ENCODE results near the gene ZNF490. TPM values are rescaled to one million over a fixed set of nuclear protein-coding genes. Genes with fewer than 3 reads are reported as not detected.

The ZNF490 gene
- total RNA-seq, 2 experiments from 2014 or later, result 6.2 to 7.1 TPM

DNA sequence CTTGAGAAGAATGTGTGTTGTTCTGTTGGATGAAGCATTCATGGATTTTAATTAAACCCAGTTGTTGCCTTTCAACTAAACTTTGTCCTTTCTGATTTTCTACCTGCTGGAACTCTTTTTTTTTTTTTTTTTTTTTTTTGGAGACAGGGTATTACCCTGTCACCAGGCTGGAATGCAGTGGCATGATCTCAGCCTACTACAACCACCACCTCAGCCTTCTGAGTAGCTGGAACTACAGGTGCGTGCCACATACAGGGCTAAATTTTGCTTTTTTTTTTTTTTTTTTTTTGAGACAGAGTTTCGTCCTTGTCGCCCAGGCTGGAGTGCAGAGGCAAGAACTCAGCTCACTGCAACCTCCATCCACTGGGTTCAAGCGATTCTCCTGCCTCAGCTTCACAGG lies 7.0 kb upstream of the ZNF490 start:
- Mint-ChIP-seq H3K9me3 (no peaks in the 10 kb centered on the region), H3K27me3 (no peaks in the 10 kb centered on the region), H3K27ac (no peak overlapping the region), H3K4me1 (ENCODE audit: low read depth) (peaks cover 46% of the 10 kb centered on the region), H3K36me3 (ENCODE audit: low read depth) (peaks cover 43% of the 10 kb centered on the region), H3K4me3 (no peak overlapping the region)
- Histone ChIP-seq H3K4me3 (ENCODE audit: low read length) (no peak overlapping the region), H3K9me3 (ENCODE audit: control insufficient read depth in 1 of 2, insufficient read depth in 1 of 2, low read length in 2 of 2) (no peaks in the 10 kb centered on the region), H3K36me3 (ENCODE audit: insufficient read depth, low read length) (peaks cover 19% of the 10 kb centered on the region), H3K27me3 (ENCODE audit: control insufficient read depth in 1 of 2, insufficient read depth in 2 of 2, low read length in 2 of 2) (no peaks in the 10 kb centered on the region), H3K4me1 (ENCODE audit: insufficient read depth, low read length) (peaks cover 38% of the 10 kb centered on the region), H3K27ac (ENCODE audit: low read depth in 1 of 2, low read length in 2 of 2) (no peak overlapping the region)
- ATAC-seq (ENCODE audit: poor library complexity), result no peak
- ChIA-PET POLR2A (interaction anchor here (0.6 kb wide), 1 partner anchor 75 kb away, joined by 3 read pairs; no protein-coding TSS in a partner anchor), CTCF (interaction anchor here (1.2 to 1.5 kb wide), 3 partner anchors 14 to 105 kb away, joined by 4 to 7 read pairs (median 5); no protein-coding TSS in a partner anchor)
- intact Hi-C loops (cut with DNase I, micrococcal nuclease), result no loop called here
- no peak for DNase-seq
- TF ChIP-seq CTCF (IDR thresholded peaks at IDR 0.05), result no peak

DNA sequence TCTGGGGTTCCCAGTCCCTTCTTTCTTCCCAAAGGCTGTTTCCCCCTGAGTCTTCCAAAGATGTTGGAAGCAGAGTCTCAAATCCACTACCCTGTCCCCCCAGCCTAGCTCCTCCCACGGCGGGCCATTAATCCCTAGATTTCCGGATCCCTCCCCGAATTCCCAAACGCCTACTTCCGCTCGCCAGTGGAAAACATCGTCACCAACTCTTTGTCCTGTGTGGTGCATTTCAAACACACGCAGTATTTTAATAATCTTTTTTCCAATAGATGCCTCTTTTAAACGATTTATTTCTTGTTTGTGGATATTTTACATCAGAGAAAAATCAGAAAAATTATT lies 717 bp upstream of the ZNF490 start:
- H3K9me3 ChIP-seq (ENCODE audit: control insufficient read depth in 1 of 2, insufficient read depth in 1 of 2, low read length in 2 of 2), result no peaks in the 10 kb centered on the region
- CTCF ChIA-PET, result interaction anchor here (1.2 to 3.5 kb wide), 2 partner anchors 29 to 61 kb away, joined by 3 to 22 read pairs; no protein-coding TSS in a partner anchor
- Mint-ChIP-seq H3K36me3 (ENCODE audit: low read depth) (peaks cover 34% of the 10 kb centered on the region), H3K4me1 (ENCODE audit: low read depth) (peaks cover 46% of the 10 kb centered on the region), H3K27me3 (no peaks in the 10 kb centered on the region), H3K4me3 (peak overlapping the region; percentile 100), H3K9me3 (no peaks in the 10 kb centered on the region), H3K27ac (peak overlapping the region; percentile 100)
- intact Hi-C loops (cut with DNase I, micrococcal nuclease), result loop anchor here in 1 of 2 experiments (2.0 kb wide), 2 partner anchors 29 to 55 kb away; partner anchors contain the start of genes MAN2B1 and WDR83
- peak overlapping the region; percentile 99 for H3K4me3 ChIP-seq (ENCODE audit: low read length)
- ATAC-seq (ENCODE audit: poor library complexity) (no peak), DNase-seq (no peak)
- POLR2A ChIA-PET, result interaction anchor here (0.7 to 1.7 kb wide), 8 partner anchors 11 to 278 kb away, joined by 3 to 13 read pairs (median 3); partner anchors contain the start of genes DHPS, FBXW9, MAN2B1 and WDR83
- H3K4me1 ChIP-seq (ENCODE audit: insufficient read depth, low read length), result peaks cover 45% of the 10 kb centered on the region
- TF ChIP-seq CTCF (IDR thresholded peaks at IDR 0.05), result no peak
- H3K27me3 ChIP-seq (ENCODE audit: control insufficient read depth in 1 of 2, insufficient read depth in 2 of 2, low read length in 2 of 2), result no peaks in the 10 kb centered on the region
- H3K36me3 ChIP-seq (ENCODE audit: insufficient read depth, low read length), result peaks cover 22% of the 10 kb centered on the region
- peak overlapping the region; percentile 85 to 88 for H3K27ac ChIP-seq (ENCODE audit: low read depth in 1 of 2, low read length in 2 of 2)

GRCh38 chr19:12607631-12608030 lies 3.0 kb downstream of the ZNF490 start:
- Histone ChIP-seq H3K9me3 (ENCODE audit: control insufficient read depth in 1 of 2, insufficient read depth in 1 of 2, low read length in 2 of 2) (no peaks in the 10 kb centered on the region), H3K4me1 (ENCODE audit: insufficient read depth, low read length) (peaks cover 32% of the 10 kb centered on the region), H3K27ac (ENCODE audit: low read depth in 1 of 2, low read length in 2 of 2) (no peak overlapping the region), H3K27me3 (ENCODE audit: control insufficient read depth in 1 of 2, insufficient read depth in 2 of 2, low read length in 2 of 2) (no peaks in the 10 kb centered on the region), H3K4me3 (ENCODE audit: low read length) (no peak overlapping the region), H3K36me3 (ENCODE audit: insufficient read depth, low read length) (peaks cover 14% of the 10 kb centered on the region)
- POLR2A ChIA-PET, result no interaction called here
- no peak for DNase-seq
- Mint-ChIP-seq H3K4me1 (ENCODE audit: low read depth) (peaks cover 35% of the 10 kb centered on the region), H3K4me3 (peak overlapping the region; percentile 54), H3K27ac (no peak overlapping the region), H3K27me3 (no peaks in the 10 kb centered on the region), H3K36me3 (ENCODE audit: low read depth) (peaks cover 24% of the 10 kb centered on the region), H3K9me3 (no peaks in the 10 kb centered on the region)
- ATAC-seq (ENCODE audit: poor library complexity), result no peak
- intact Hi-C loops (cut with DNase I, micrococcal nuclease), result loop anchor here in 1 of 2 experiments (5.0 kb wide), 1 partner anchor 40 kb away; no protein-coding TSS in a partner anchor
- CTCF ChIA-PET, result interaction anchor here (3.5 kb wide), 1 partner anchor 33 kb away, joined by 22 read pairs; no protein-coding TSS in a partner anchor
- TF ChIP-seq CTCF (IDR thresholded peaks at IDR 0.05), result no peak

All from CD4-positive, alpha-beta T cell (primary cell).